ENCODE data around the gene JMY. TPM values are rescaled to one million over a fixed set of nuclear protein-coding genes. Genes with fewer than 3 reads are reported as not detected.
A peak's percentile ranks its signal among the peaks of the same experiment; 100 is the strongest.

The JMY gene
- total and polyA plus RNA-seq, 2 donors (not counting 3 experiments of a cell fraction or from before 2014, with no cell fraction given), result 1.5 to 6.5 TPM

DNA sequence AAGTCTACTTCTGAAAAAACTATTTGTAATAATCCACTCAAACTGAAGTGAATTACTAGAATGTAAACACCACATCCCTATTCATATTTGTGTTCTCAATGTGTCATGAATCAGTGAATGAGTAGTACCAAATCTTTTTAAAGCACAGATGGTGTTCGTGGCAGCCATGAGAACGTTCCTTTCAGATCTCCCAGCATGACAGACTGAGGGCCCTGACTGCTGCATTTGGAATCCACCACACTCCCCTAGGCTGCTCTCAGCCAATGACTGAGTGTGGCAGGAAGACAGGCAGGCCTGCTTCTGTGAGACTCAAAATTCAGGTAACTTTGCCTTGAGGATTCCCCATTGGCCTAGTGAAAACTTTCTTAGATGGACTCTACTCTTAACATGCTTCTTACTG is 10.9 kb upstream of the JMY start:
- CTCF ChIA-PET, result no interaction called here
- Histone ChIP-seq H3K4me2 (ENCODE audit: insufficient read depth, low read length) (no peak overlapping the region), H2AFZ (ENCODE audit: low read depth, low read length) (no peak overlapping the region)

More for the DNA sequence above, 10.9 kb upstream of the JMY start:
- Histone ChIP-seq H3K9ac (replicated peaks; ENCODE audit: extremely low read depth, insufficient read depth, low read length) (no peak overlapping the region), H3K36me3 (ENCODE audit: control insufficient read depth in 2 of 2, extremely low read depth in 1 of 2, insufficient read depth in 2 of 2, low read length in 2 of 2) (no peaks in the 10 kb centered on the region), H3K9me3 (replicated peaks; ENCODE audit: control insufficient read depth, insufficient read depth, low read length) (no peaks in the 10 kb centered on the region), H3K9me1 (replicated peaks; ENCODE audit: control insufficient read depth, extremely low read depth, insufficient read depth, low read length) (no peaks in the 10 kb centered on the region), H3K27me3 (ENCODE audit: control insufficient read depth in 2 of 2, insufficient read depth in 2 of 2, low read length in 2 of 2) (no peaks in the 10 kb centered on the region), H3K79me2 (ENCODE audit: control insufficient read depth, insufficient read depth, low read length) (no peaks in the 10 kb centered on the region), H3K27ac (ENCODE audit: insufficient read depth, low read depth, low read length) (no peak overlapping the region), H3K4me3 (replicated peaks in 1 of 3; ENCODE audit: insufficient read depth in 1 of 3, low read depth in 1 of 3, low read length in 3 of 3) (no peak overlapping the region), H4K20me1 (replicated peaks; ENCODE audit: control insufficient read depth, extremely low read depth, insufficient read depth, low read length) (no peaks in the 10 kb centered on the region), H3K4me1 (ENCODE audit: control insufficient read depth, extremely low read depth, insufficient read depth, low read length) (no peaks in the 10 kb centered on the region)
- dilution Hi-C loops (cut with MboI; ENCODE audit: extremely low pct_ligation_motif_present, low sequenced_read_pairs), result no loop called here
- POLR2A ChIA-PET, result no interaction called here
- intact Hi-C loops (cut with micrococcal nuclease), result no loop called here
- FAIRE-seq, result peak; percentile 55
- BruUV-seq (replicated peaks), result no TSS peak
- DNase-seq (ENCODE audit: low read depth, low spot score), result no peak
- no peak for TF ChIP-seq POLR2AphosphoS5 (IDR thresholded peaks at IDR 0.05; ENCODE audit: insufficient read depth, low read depth, low read length)
- no peak for TF ChIP-seq POLR2A (IDR thresholded peaks at IDR 0.05; ENCODE audit: low read depth, low read length)
- no peak for TF ChIP-seq FOS (IDR thresholded peaks at IDR 0.05; ENCODE audit: borderline replicate concordance, insufficient read depth, low read length)
- TF ChIP-seq JUN (IDR thresholded peaks at IDR 0.05; ENCODE audit: borderline replicate concordance, insufficient read depth, insufficient read length, low read depth), result no peak
- TF ChIP-seq, protein P1, sequence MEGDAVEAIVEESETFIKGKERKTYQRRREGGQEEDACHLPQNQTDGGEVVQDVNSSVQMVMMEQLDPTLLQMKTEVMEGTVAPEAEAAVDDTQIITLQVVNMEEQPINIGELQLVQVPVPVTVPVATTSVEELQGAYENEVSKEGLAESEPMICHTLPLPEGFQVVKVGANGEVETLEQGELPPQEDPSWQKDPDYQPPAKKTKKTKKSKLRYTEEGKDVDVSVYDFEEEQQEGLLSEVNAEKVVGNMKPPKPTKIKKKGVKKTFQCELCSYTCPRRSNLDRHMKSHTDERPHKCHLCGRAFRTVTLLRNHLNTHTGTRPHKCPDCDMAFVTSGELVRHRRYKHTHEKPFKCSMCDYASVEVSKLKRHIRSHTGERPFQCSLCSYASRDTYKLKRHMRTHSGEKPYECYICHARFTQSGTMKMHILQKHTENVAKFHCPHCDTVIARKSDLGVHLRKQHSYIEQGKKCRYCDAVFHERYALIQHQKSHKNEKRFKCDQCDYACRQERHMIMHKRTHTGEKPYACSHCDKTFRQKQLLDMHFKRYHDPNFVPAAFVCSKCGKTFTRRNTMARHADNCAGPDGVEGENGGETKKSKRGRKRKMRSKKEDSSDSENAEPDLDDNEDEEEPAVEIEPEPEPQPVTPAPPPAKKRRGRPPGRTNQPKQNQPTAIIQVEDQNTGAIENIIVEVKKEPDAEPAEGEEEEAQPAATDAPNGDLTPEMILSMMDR (IDR thresholded peaks at IDR 0.05; ENCODE audit: extremely low read depth in 1 of 2, insufficient read depth in 1 of 2, low read depth in 1 of 2, low read length in 2 of 2), result no peak
- TF ChIP-seq, protein P2, sequence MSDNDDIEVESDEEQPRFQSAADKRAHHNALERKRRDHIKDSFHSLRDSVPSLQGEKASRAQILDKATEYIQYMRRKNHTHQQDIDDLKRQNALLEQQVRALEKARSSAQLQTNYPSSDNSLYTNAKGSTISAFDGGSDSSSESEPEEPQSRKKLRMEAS (IDR thresholded peaks at IDR 0.05; ENCODE audit: insufficient read depth, insufficient read length), result no peak
- TF ChIP-seq EZH2 (IDR thresholded peaks at IDR 0.05; ENCODE audit: borderline replicate concordance, low read depth, low read length, severe bottlenecking), result no peak
- TF ChIP-seq MYC (IDR thresholded peaks at IDR 0.05; ENCODE audit: low read depth, low read length), result no peak
- no peak for TF ChIP-seq GATA2 (IDR thresholded peaks at IDR 0.05; ENCODE audit: insufficient read depth, insufficient read length, low read depth, low read length)
